ENCODE measurements around the gene SYP. TPM values are rescaled to one million over a fixed set of nuclear protein-coding genes. Genes with fewer than 3 reads are reported as not detected.

SYP gene
- total RNA-seq, 2 donors from 2014 or later, result 6.4 to 7.4 TPM

- no peak for TF ChIP-seq CTCF (IDR thresholded peaks at IDR 0.05)
- no peak overlapping the region for H3K27ac ChIP-seq
- H3K9ac ChIP-seq (ENCODE audit: low read depth in 2 of 2, low read length in 2 of 2), result peak overlapping the region; percentile 51 to 61
- H3K4me3 ChIP-seq, result peak overlapping the region; percentile 25
- no peaks in the 10 kb centered on the region for H3K9me3 ChIP-seq
- no peaks in the 10 kb centered on the region for H3K4me1 ChIP-seq
- intact Hi-C loops (cut with DNase I), result no loop called here
- no peaks in the 10 kb centered on the region for H3K36me3 ChIP-seq
- no peaks in the 10 kb centered on the region for H3K27me3 ChIP-seq
- DNase-seq, result peak; percentile 88
Measured at GRCh38 chrX:49230500-49231232, 30.7 kb upstream of the SYP start.

DNA sequence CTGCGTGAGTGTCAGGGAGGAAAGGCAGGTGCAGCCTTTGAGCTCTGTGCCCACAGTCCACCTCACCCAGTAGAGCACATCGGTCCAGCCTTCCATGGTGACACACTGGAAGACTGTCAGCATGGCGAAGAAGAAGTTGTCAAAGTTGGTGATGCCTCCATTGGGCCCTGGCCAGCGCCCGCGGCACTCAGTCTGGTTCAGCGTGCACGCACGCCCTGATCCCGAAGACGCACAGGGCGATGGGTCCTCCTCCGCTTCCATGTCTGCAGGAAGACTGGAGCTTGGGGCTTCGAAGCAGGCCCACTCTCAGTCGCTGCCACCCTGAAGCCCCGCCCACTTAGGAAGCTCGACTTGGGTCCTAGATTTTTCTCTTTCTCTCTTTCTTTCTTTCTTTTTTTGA, 28.2 kb upstream of the SYP start:
- Histone ChIP-seq H3K36me3 (no peaks in the 10 kb centered on the region), H3K9me3 (no peaks in the 10 kb centered on the region), H3K4me3 (no peak overlapping the region), H3K27me3 (no peaks in the 10 kb centered on the region), H3K27ac (no peak overlapping the region), H3K4me1 (no peaks in the 10 kb centered on the region), H3K9ac (ENCODE audit: low read depth in 2 of 2, low read length in 2 of 2) (no peak overlapping the region)
- TF ChIP-seq CTCF (IDR thresholded peaks at IDR 0.05), result no peak
- intact Hi-C loops (cut with DNase I), result no loop called here
- no peak for DNase-seq

DNA sequence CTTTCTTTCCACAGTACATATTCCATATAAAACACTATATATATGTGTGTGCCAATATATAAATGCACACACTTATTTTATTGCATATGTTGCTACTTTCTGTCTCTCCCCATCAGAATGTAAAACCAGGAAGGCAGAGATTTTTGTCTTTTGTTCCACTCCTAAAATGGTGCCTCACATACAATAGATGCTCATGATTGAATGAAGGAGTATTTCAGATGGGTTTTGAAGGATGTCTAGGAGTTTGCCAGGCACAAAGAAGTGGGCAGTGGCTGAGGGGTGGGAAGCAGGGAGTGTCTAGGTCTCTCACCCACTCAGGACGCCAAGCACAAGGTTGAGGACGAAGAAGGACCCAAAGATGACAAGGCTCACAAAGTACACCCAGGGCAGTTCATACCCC, 27.7 kb upstream of the SYP start:
- no peaks in the 10 kb centered on the region for H3K9me3 ChIP-seq
- H3K27ac ChIP-seq, result no peak overlapping the region
- H3K27me3 ChIP-seq, result no peaks in the 10 kb centered on the region
- no peaks in the 10 kb centered on the region for H3K4me1 ChIP-seq
- DNase-seq, result no peak
- intact Hi-C loops (cut with DNase I), result no loop called here
- TF ChIP-seq CTCF (IDR thresholded peaks at IDR 0.05), result no peak
- no peak overlapping the region for H3K9ac ChIP-seq (ENCODE audit: low read depth in 2 of 2, low read length in 2 of 2)
- H3K4me3 ChIP-seq, result no peak overlapping the region
- no peaks in the 10 kb centered on the region for H3K36me3 ChIP-seq

DNA sequence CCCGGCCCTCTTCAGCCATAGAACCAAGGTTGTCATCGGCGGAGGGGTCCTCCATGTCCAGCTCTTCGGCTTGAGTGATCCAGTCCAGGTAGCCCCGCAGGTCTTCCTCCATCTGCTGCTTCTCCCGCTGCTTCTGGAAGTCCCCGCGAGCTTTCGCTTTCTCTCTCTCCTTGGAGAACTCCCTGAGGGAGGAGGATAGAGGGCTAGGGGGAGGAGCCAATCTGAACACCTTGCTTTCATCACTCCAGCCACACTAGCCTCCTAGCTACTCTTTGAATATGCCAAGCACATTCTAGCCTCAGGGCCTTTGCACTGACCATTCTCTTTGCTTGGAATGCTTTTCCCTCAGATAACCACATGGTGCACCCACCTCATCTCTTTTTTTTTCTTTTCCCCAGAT, 27.0 kb upstream of the SYP start:
- no peak overlapping the region for H3K4me3 ChIP-seq

GRCh38 chrX:49225858-49226257, 25.9 kb upstream of the SYP start:
- no peak for DNase-seq
- Histone ChIP-seq H3K9ac (ENCODE audit: low read depth in 2 of 2, low read length in 2 of 2) (no peak overlapping the region), H3K27me3 (no peaks in the 10 kb centered on the region), H3K4me1 (no peaks in the 10 kb centered on the region), H3K27ac (no peak overlapping the region), H3K36me3 (no peaks in the 10 kb centered on the region), H3K4me3 (no peak overlapping the region), H3K9me3 (no peaks in the 10 kb centered on the region)
- TF ChIP-seq CTCF (IDR thresholded peaks at IDR 0.05), result no peak
- intact Hi-C loops (cut with DNase I), result no loop called here

More for the DNA sequence above, 27.0 kb upstream of the SYP start:
- Histone ChIP-seq H3K9ac (ENCODE audit: low read depth in 2 of 2, low read length in 2 of 2) (no peak overlapping the region), H3K4me1 (no peaks in the 10 kb centered on the region), H3K36me3 (no peaks in the 10 kb centered on the region), H3K27me3 (no peaks in the 10 kb centered on the region), H3K27ac (no peak overlapping the region), H3K9me3 (no peaks in the 10 kb centered on the region)
- DNase-seq, result no peak
- intact Hi-C loops (cut with DNase I), result no loop called here
- TF ChIP-seq CTCF (IDR thresholded peaks at IDR 0.05), result no peak
